Spinal cord (tissue), 10 donors: ENCODE results near the gene TOMM22. TPM values are rescaled to one million over a fixed set of nuclear protein-coding genes. Genes with fewer than 3 reads are reported as not detected.
A peak's percentile ranks its signal among the peaks of the same experiment; 100 is the strongest.

Source experiments
- DNase-seq, 6 donors: peaks; one replicate each; pipeline versions ENCODE4 v3.0.0 to v3.0.0-alpha.2; 2013 to 2015; ENCODE audit warnings: low spot score in 6 of 6, low read depth in 4 of 6
- H3K27ac ChIP-seq: one replicate; pipeline ENCODE4 v1.5.1; 2013; ENCODE audit warnings: low read depth, low read length, control low read depth
- H3K27me3 ChIP-seq: one replicate; pipeline ENCODE4 v1.6.1; 2013; ENCODE audit warnings: low read length; ENCODE audit not compliant: control insufficient read depth, insufficient read depth
- H3K36me3 ChIP-seq: one replicate; pipeline ENCODE4 v1.6.1; 2013; ENCODE audit warnings: low read length; ENCODE audit not compliant: control insufficient read depth, insufficient read depth
- H3K4me1 ChIP-seq: one replicate; pipeline ENCODE4 v1.6.1; 2013; ENCODE audit warnings: low read length; ENCODE audit not compliant: control insufficient read depth, insufficient read depth
- H3K4me3 ChIP-seq: one replicate; pipeline ENCODE4 v1.5.1; 2013; ENCODE audit warnings: low read depth, low read length, control low read depth
- H3K9me3 ChIP-seq: one replicate; pipeline ENCODE4 v1.6.1; 2013; ENCODE audit warnings: low read length; ENCODE audit not compliant: control insufficient read depth, insufficient read depth
- WGBS: methylation state at CpG from one replicate; pipeline ENCODE4 v1.1.5; 2013; ENCODE audit warnings: missing lambda C conversion rate; ENCODE audit not compliant: insufficient coverage; 5-methylcytosine and 5-hydroxymethylcytosine counted together
- polyA plus RNA-seq, 2 donors: library from polyadenylated mRNA; unstranded; fragments of 120-200 nt; gene quantifications; one replicate each; pipeline ENCODE4 v1.2.1, GENCODE V29; 2013; ENCODE audit not compliant: insufficient read length in 2 of 2
- total RNA-seq, 2 donors: library from RNA; depleted of rRNA in 1 of 2; stranded (reverse); fragments of 120-200 nt in 1 of 2; fragments of >200 nt in 1 of 2; gene quantifications; one replicate each; pipeline versions ENCODE4 v1.2.3 to v1.2.4, GENCODE V29; 2013 to 2014
- donor health status: healthy.

TOMM22 gene
- total and polyA plus RNA-seq, 4 donors, result 38.4 to 86.1 (median 65.5) TPM

GRCh38 chr22:38704654-38705234 lies 23.0 kb downstream of the TOMM22 start:
- DNase-seq, result no peak
- Histone ChIP-seq H3K4me1 (peaks cover 11% of the 10 kb centered on the region), H3K36me3 (peaks cover 4% of the 10 kb centered on the region), H3K27me3 (no peaks in the 10 kb centered on the region), H3K27ac (peak overlapping the region; percentile 92), H3K9me3 (no peaks in the 10 kb centered on the region), H3K4me3 (peak overlapping the region; percentile 82)
- 44% methylated on average over 2 of the region's 10 CpGs for WGBS

GRCh38 chr22:38705235-38706100 lies 23.7 kb downstream of the TOMM22 start, which contains the start of gene GTPBP1:
Gene GTPBP1 (plus strand): TSS chr22:38705944. CDS start chr22:38705956, 12 bp downstream.
- DNase-seq, result peak; percentile 100

GRCh38 chr22:38706101-38706900 lies 24.5 kb downstream of the TOMM22 start:
- DNase-seq, result peak in 3 of 6 donors; percentile 26 to 62 (median 48)
- Histone ChIP-seq H3K27me3 (no peaks in the 10 kb centered on the region), H3K27ac (peak overlapping the region; percentile 86), H3K4me3 (peak overlapping the region; percentile 82), H3K36me3 (peaks cover 4% of the 10 kb centered on the region), H3K4me1 (peaks cover 8% of the 10 kb centered on the region), H3K9me3 (no peaks in the 10 kb centered on the region)
- WGBS, result 0% methylated on average over 80 of the region's 80 CpGs

More at GRCh38 chr22:38705235-38706100, 23.7 kb downstream of the TOMM22 start, which contains the start of gene GTPBP1:
- H3K4me3 ChIP-seq, result peak within 1 kb of the TSS; percentile 82
- peaks cover 10% of the 10 kb centered on the region for H3K4me1 ChIP-seq
- H3K36me3 ChIP-seq, result peaks cover 4% of the 10 kb centered on the region
- WGBS, result under 1% methylated on average over 55 of the region's 55 CpGs
- H3K27ac ChIP-seq, result peak within 1 kb of the TSS; percentile 92
- H3K9me3 ChIP-seq, result no peaks in the 10 kb centered on the region
- H3K27me3 ChIP-seq, result no peaks in the 10 kb centered on the region

- Histone ChIP-seq H3K27me3 (no peaks in the 10 kb centered on the region), H3K4me1 (peaks cover 2% of the 10 kb centered on the region), H3K27ac (peak overlapping the region; percentile 86), H3K9me3 (no peaks in the 10 kb centered on the region), H3K36me3 (peaks cover 4% of the 10 kb centered on the region), H3K4me3 (peak overlapping the region; percentile 82)
- no peak for DNase-seq
- WGBS, result 0% methylated on average over 1 of the region's 4 CpGs
These were observed 25.1 kb downstream of the TOMM22 start for GRCh38 chr22:38706901-38707195.

- Histone ChIP-seq H3K27ac (no peak overlapping the region), H3K4me1 (no peaks in the 10 kb centered on the region), H3K4me3 (no peak overlapping the region), H3K9me3 (no peaks in the 10 kb centered on the region), H3K27me3 (no peaks in the 10 kb centered on the region), H3K36me3 (peaks cover 7% of the 10 kb centered on the region)
- WGBS, result 43% methylated on average over 1 of the region's 2 CpGs
- no peak for DNase-seq
These were observed 25.6 kb downstream of the TOMM22 start for GRCh38 chr22:38707346-38707745.

- 100% methylated on average over 1 of the region's 3 CpGs for WGBS
- no peaks in the 10 kb centered on the region for H3K4me1 ChIP-seq
- H3K4me3 ChIP-seq, result no peak overlapping the region
- no peaks in the 10 kb centered on the region for H3K9me3 ChIP-seq
- H3K27me3 ChIP-seq, result no peaks in the 10 kb centered on the region
- no peak overlapping the region for H3K27ac ChIP-seq
- peaks cover 7% of the 10 kb centered on the region for H3K36me3 ChIP-seq
- DNase-seq, result no peak
These were observed 26.2 kb downstream of the TOMM22 start for GRCh38 chr22:38707984-38708383.

- no peak overlapping the region for H3K4me3 ChIP-seq
- no peak for DNase-seq
- 53% methylated on average over 2 of the region's 3 CpGs for WGBS
- no peaks in the 10 kb centered on the region for H3K4me1 ChIP-seq
- H3K27me3 ChIP-seq, result no peaks in the 10 kb centered on the region
- peaks cover 7% of the 10 kb centered on the region for H3K36me3 ChIP-seq
- H3K9me3 ChIP-seq, result no peaks in the 10 kb centered on the region
- no peak overlapping the region for H3K27ac ChIP-seq
These were observed 27.5 kb downstream of the TOMM22 start for GRCh38 chr22:38709306-38709705.

GRCh38 chr22:38710351-38710750 lies 28.6 kb downstream of the TOMM22 start:
- H3K27me3 ChIP-seq, result no peaks in the 10 kb centered on the region
- no peaks in the 10 kb centered on the region for H3K9me3 ChIP-seq
- H3K36me3 ChIP-seq, result peaks cover 8% of the 10 kb centered on the region
- H3K4me1 ChIP-seq, result no peaks in the 10 kb centered on the region
- no peak overlapping the region for H3K27ac ChIP-seq
- H3K4me3 ChIP-seq, result no peak overlapping the region
- no peak for DNase-seq
- WGBS, result 100% methylated on average over 1 of the region's 3 CpGs

- no peak overlapping the region for H3K4me3 ChIP-seq
- no peaks in the 10 kb centered on the region for H3K4me1 ChIP-seq
- no peak for DNase-seq
- WGBS, result no CpG with 5 or more reads among the region's 3 CpGs
- no peaks in the 10 kb centered on the region for H3K9me3 ChIP-seq
- H3K27ac ChIP-seq, result no peak overlapping the region
- no peaks in the 10 kb centered on the region for H3K27me3 ChIP-seq
- peaks cover 13% of the 10 kb centered on the region for H3K36me3 ChIP-seq
These were observed 29.1 kb downstream of the TOMM22 start for GRCh38 chr22:38710866-38711265.
